Mesenchymal stem cell (in vitro differentiated cells and primary cell): Measurements from ENCODE around the gene PCDHGA1.
"Not testable (repeated sequence)": the region's sequence is repeated elsewhere in the genome, so short reads cannot be mapped to it uniquely, and the experiment has no call there.

Experiments used
- DNase-seq: peaks from one replicate; pipeline ENCODE4 v3.0.0-alpha.2; 2013
- H2AFZ ChIP-seq: one replicate; pipeline ENCODE4 v1.6.1; 2013; ENCODE audit warnings: low read depth, mild to moderate bottlenecking, control low read depth, inconsistent platforms, low read length, moderate library complexity
- H2AK5ac ChIP-seq: 2 replicates; pipeline ENCODE4 v1.6.1; 2013; ENCODE audit warnings: low read length, moderate library complexity, mild to moderate bottlenecking, inconsistent platforms; ENCODE audit not compliant: severe bottlenecking
- H2BK120ac ChIP-seq: one replicate; pipeline ENCODE4 v1.6.1; 2013; ENCODE audit warnings: low read depth, mild to moderate bottlenecking, inconsistent platforms, low read length, moderate library complexity
- H2BK12ac ChIP-seq, 2 experiments: one replicate each; pipeline ENCODE4 v1.6.1; 2013; ENCODE audit warnings: inconsistent platforms in 2 of 2, low read length in 2 of 2, mild to moderate bottlenecking in 2 of 2, moderate library complexity in 2 of 2, control low read depth in 1 of 2
- H2BK15ac ChIP-seq: one replicate; pipeline ENCODE4 v1.6.1; 2013; ENCODE audit warnings: mild to moderate bottlenecking, low read depth, inconsistent platforms; ENCODE audit not compliant: poor library complexity, severe bottlenecking
- H2BK5ac ChIP-seq: 2 replicates; pipeline ENCODE4 v1.6.1; 2013; ENCODE audit warnings: low read depth, mild to moderate bottlenecking, low read length, control low read depth, inconsistent platforms; ENCODE audit not compliant: poor library complexity, severe bottlenecking
- H3K14ac ChIP-seq, 2 experiments: one replicate each; pipeline ENCODE4 v1.6.1; 2013; ENCODE audit warnings: inconsistent platforms in 2 of 2, low read length in 2 of 2, control low read depth in 1 of 2, mild to moderate bottlenecking in 1 of 2, moderate library complexity in 1 of 2
- H3K18ac ChIP-seq, 2 experiments: one replicate each; pipeline ENCODE4 v1.6.1; 2013; ENCODE audit warnings: inconsistent platforms in 2 of 2, low read length in 2 of 2, control low read depth in 1 of 2, low read depth in 1 of 2, mild to moderate bottlenecking in 1 of 2
- H3K23ac ChIP-seq, 2 experiments: one replicate each; pipeline ENCODE4 v1.6.1; 2013; ENCODE audit warnings: inconsistent platforms in 2 of 2, low read length in 2 of 2, mild to moderate bottlenecking in 2 of 2, moderate library complexity in 2 of 2, control low read depth in 1 of 2
- H3K27ac ChIP-seq: 2 replicates; pipeline ENCODE4 v1.5.1; 2013; ENCODE audit warnings: mild to moderate bottlenecking, moderate library complexity, low read length, control low read depth, inconsistent platforms; ENCODE audit not compliant: poor library complexity, severe bottlenecking
- H3K27me3 ChIP-seq, 2 experiments: 2 replicates each; pipeline versions ENCODE4 v1.6.1 to v1.7.0; 2013; ENCODE audit warnings: low read length in 2 of 2, mild to moderate bottlenecking in 2 of 2, moderate library complexity in 2 of 2, control low read depth in 1 of 2, inconsistent platforms in 1 of 2; ENCODE audit not compliant: control insufficient read depth in 1 of 2, insufficient read depth in 1 of 2
- H3K36me3 ChIP-seq, 2 experiments: 2 replicates each; pipeline versions ENCODE4 v1.6.1 to v1.7.0; 2013; ENCODE audit warnings: low read length in 2 of 2, control low read depth in 1 of 2, inconsistent platforms in 1 of 2, low read depth in 1 of 2, mild to moderate bottlenecking in 1 of 2; ENCODE audit not compliant: insufficient read depth in 2 of 2, control insufficient read depth in 1 of 2
- H3K4ac ChIP-seq, 2 experiments: one replicate each; pipeline ENCODE4 v1.6.1; 2013; ENCODE audit warnings: inconsistent platforms in 2 of 2, low read length in 2 of 2, mild to moderate bottlenecking in 2 of 2, moderate library complexity in 2 of 2, control low read depth in 1 of 2, low read depth in 1 of 2
- H3K4me1 ChIP-seq: 2 replicates; pipeline ENCODE4 v1.6.1; 2013; ENCODE audit warnings: low read depth, low read length, control low read depth; ENCODE audit not compliant: control insufficient read depth, insufficient read depth
- H3K4me2 ChIP-seq: 2 replicates; pipeline ENCODE4 v1.6.1; 2013; ENCODE audit warnings: low read length, mild to moderate bottlenecking, inconsistent platforms; ENCODE audit not compliant: poor library complexity, severe bottlenecking
- H3K4me3 ChIP-seq, 2 experiments: 2 replicates each; pipeline versions ENCODE4 v1.5.1 to v1.7.0; 2013; ENCODE audit warnings: low read length in 2 of 2, mild to moderate bottlenecking in 2 of 2, control low read depth in 1 of 2, low read depth in 1 of 2; ENCODE audit not compliant: insufficient read depth in 1 of 2
- H3K79me1 ChIP-seq: replicated peaks from 2 replicates; pipeline ENCODE4 v1.6.1; 2013; ENCODE audit warnings: mild to moderate bottlenecking, control low read depth, low read length, inconsistent platforms; ENCODE audit not compliant: poor library complexity, severe bottlenecking
- H3K9ac ChIP-seq: 2 replicates; pipeline ENCODE4 v1.7.0; 2013; ENCODE audit warnings: mild to moderate bottlenecking, low read length, moderate library complexity
- H3K9me3 ChIP-seq: 2 replicates; pipeline ENCODE4 v1.7.0; 2013; ENCODE audit warnings: mild to moderate bottlenecking, low read length; ENCODE audit not compliant: control insufficient read depth
- H4K8ac ChIP-seq: one replicate; pipeline ENCODE4 v1.6.1; 2013; ENCODE audit warnings: inconsistent platforms, mild to moderate bottlenecking, low read length, moderate library complexity
- H4K91ac ChIP-seq: one replicate; pipeline ENCODE4 v1.6.1; 2013; ENCODE audit warnings: mild to moderate bottlenecking, low read length, inconsistent platforms
- WGBS: methylation state at CpG from one replicate; pipeline ENCODE4 v1.1.7; 2013; ENCODE audit warnings: mixed read lengths; 5-methylcytosine and 5-hydroxymethylcytosine counted together

The PCDHGA1 gene

GRCh38 chr5:141374627-141375026, 44.3 kb downstream of the PCDHGA1 start:
- Histone ChIP-seq H3K23ac (no peak overlapping the region), H3K18ac (no peak overlapping the region), H2AFZ (no peak overlapping the region), H3K9me3 (peaks cover 60% of the 10 kb centered on the region), H3K14ac (no peak overlapping the region), H3K79me1 (no peaks in the 10 kb centered on the region), H3K27ac (no peak overlapping the region), H3K27me3 (peaks cover 0 to 13% of the 10 kb centered on the region in 2 experiments), H2BK5ac (no peak overlapping the region), H2BK12ac (no peak overlapping the region), H3K4me2 (no peak overlapping the region), H2BK15ac (no peak overlapping the region), H3K4me1 (no peaks in the 10 kb centered on the region), H4K91ac (no peak overlapping the region), H2AK5ac (no peak overlapping the region), H3K4ac (no peak overlapping the region), H3K4me3 (peak overlapping the region in 1 of 2 experiments; percentile 75), H4K8ac (no peak overlapping the region), H3K9ac (no peak overlapping the region), H3K36me3 (peaks cover 0 to 8% of the 10 kb centered on the region in 2 experiments), H2BK120ac (no peak overlapping the region)
- no peak for DNase-seq
- WGBS: 91% methylated on average over 14 of the region's 14 CpGs

DNA sequence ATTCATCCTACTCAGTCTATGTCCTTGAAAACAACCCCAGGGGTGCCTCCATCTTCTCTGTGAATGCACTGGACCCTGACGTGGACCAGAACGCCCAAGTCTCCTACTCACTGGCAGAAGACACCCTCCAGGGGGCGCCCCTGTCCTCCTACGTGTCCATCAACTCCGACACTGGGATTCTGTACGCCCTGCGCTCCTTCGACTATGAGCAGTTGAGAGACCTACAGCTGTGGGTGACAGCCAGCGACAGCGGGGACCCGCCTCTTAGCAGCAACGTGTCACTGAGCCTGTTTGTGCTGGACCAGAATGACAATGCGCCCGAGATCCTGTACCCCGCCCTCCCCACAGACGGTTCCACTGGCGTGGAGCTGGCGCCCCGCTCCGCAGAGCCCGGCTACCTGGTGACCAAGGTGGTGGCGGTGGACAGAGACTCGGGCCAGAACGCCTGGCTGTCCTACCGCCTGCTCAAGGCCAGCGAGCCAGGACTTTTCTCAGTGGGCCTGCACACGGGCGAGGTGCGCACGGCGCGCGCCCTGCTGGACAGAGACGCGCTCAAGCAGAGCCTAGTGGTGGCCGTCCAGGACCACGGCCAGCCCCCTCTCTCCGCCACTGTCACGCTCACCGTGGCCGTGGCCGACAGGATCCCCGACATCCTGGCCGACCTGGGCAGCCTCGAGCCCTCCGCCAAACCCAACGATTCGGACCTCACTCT, 45.3 kb downstream of the PCDHGA1 start:
- Histone ChIP-seq H3K27me3 (peaks cover 0 to 13% of the 10 kb centered on the region in 2 experiments), H3K9me3 (peaks cover 57% of the 10 kb centered on the region)
- H3K14ac ChIP-seq, H2AFZ ChIP-seq, DNase-seq, H3K4me3 ChIP-seq, H3K79me1 ChIP-seq, H4K8ac ChIP-seq, H2BK12ac ChIP-seq, H3K4me1 ChIP-seq, H3K9ac ChIP-seq, H3K27ac ChIP-seq, H4K91ac ChIP-seq, H3K18ac ChIP-seq, H2BK5ac ChIP-seq, H3K36me3 ChIP-seq, H3K4ac ChIP-seq, H3K4me2 ChIP-seq, H2AK5ac ChIP-seq, H3K23ac ChIP-seq, H2BK15ac ChIP-seq, H2BK120ac ChIP-seq: not testable (repeated sequence)
- 94% methylated on average over 35 of the region's 48 CpGs for WGBS

DNA sequence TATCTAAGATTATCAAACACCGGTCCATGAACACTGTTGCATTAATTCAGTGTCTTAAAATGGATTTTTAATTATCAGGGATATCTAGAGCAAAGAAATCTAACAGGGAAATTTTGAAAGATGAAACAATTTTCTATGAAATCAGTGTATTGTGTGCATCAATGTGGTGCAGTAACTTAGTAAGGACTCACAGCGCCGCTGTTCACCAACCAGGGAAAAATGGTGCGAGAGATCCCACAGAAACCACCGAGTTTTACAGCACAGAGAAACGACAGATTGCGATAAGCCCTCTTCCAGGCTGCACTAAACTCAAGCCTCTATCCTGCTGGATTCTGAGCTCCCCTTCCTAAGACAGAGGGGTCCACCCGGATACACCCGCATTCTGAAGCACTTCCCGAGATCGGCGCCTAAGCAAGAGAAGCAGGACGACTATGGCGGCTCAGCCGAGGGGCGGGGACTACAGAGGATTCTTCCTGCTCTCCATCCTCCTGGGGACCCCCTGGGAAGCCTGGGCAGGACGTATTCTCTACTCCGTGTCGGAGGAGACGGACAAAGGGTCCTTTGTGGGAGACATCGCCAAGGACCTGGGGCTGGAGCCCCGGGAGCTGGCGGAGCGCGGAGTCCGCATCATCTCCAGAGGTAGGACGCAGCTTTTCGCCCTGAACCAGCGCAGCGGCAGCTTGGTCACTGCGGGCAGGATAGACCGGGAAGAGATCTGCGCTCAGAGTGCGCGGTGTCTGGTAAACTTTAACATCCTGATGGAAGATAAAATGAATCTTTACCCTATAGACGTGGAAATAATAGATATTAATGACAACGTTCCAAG, 52.4 kb downstream of the PCDHGA1 start, which contains the start of gene PCDHGA7:
Gene PCDHGA7, plus strand, starts transcription at position 274 of the 826 bp plus-strand sequence. Its CDS starts 158 bp downstream, at position 432.
- no peak for DNase-seq
- no peak within 1 kb of the TSS for H4K8ac ChIP-seq
- no peak within 1 kb of the TSS for H3K14ac ChIP-seq
- no peaks in the 10 kb centered on the region for H3K4me1 ChIP-seq
- no peak within 1 kb of the TSS for H3K4ac ChIP-seq
- peaks cover 33% of the 10 kb centered on the region for H3K9me3 ChIP-seq
- no peaks in the 10 kb centered on the region for H3K36me3 ChIP-seq
- peak within 1 kb of the TSS in 1 of 2 experiments; percentile 77 for H3K4me3 ChIP-seq
- peak within 1 kb of the TSS; percentile 67 for H3K9ac ChIP-seq
- no peak within 1 kb of the TSS for H2AK5ac ChIP-seq
- no peak within 1 kb of the TSS for H3K27ac ChIP-seq
- WGBS: 95% methylated on average over 37 of the region's 37 CpGs
- no peaks in the 10 kb centered on the region for H3K79me1 ChIP-seq
- H2BK120ac ChIP-seq: no peak within 1 kb of the TSS
- H3K4me2 ChIP-seq: no peak within 1 kb of the TSS
- no peak within 1 kb of the TSS for H3K18ac ChIP-seq
- H2BK15ac ChIP-seq: no peak within 1 kb of the TSS
- H4K91ac ChIP-seq: no peak within 1 kb of the TSS
- H2AFZ ChIP-seq: no peak within 1 kb of the TSS
- no peak within 1 kb of the TSS for H3K23ac ChIP-seq
- H2BK12ac ChIP-seq: no peak within 1 kb of the TSS
- no peak within 1 kb of the TSS for H2BK5ac ChIP-seq
- no peaks in the 10 kb centered on the region for H3K27me3 ChIP-seq

DNA sequence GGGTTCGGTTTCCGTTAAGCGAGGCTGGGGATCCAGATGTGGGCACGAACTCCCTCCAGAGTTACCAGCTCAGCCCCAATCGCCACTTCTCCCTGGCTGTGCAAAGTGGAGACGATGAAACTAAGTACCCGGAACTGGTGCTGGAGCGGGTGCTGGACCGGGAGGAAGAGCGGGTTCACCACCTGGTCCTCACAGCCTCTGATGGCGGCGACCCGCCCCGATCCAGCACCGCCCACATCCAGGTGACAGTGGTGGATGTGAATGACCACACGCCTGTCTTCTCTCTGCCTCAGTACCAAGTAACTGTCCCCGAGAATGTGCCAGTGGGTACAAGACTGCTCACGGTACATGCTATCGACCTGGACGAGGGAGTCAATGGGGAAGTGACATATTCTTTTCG, 53.0 kb downstream of the PCDHGA1 start:
- Histone ChIP-seq H4K8ac (no peak overlapping the region), H3K18ac (no peak overlapping the region), H2BK12ac (no peak overlapping the region), H4K91ac (no peak overlapping the region), H3K4me3 (peak overlapping the region in 1 of 2 experiments; percentile 77), H3K36me3 (no peaks in the 10 kb centered on the region), H3K4me2 (no peak overlapping the region), H3K27ac (no peak overlapping the region), H3K4me1 (no peaks in the 10 kb centered on the region), H3K9ac (no peak overlapping the region), H3K27me3 (no peaks in the 10 kb centered on the region), H2BK15ac (no peak overlapping the region), H3K23ac (no peak overlapping the region), H2BK120ac (no peak overlapping the region), H3K79me1 (peaks cover 2% of the 10 kb centered on the region), H2AFZ (no peak overlapping the region), H3K9me3 (peaks cover 33% of the 10 kb centered on the region), H3K14ac (no peak overlapping the region), H2BK5ac (no peak overlapping the region), H2AK5ac (no peak overlapping the region), H3K4ac (no peak overlapping the region)
- no peak for DNase-seq
- WGBS: 96% methylated on average over 20 of the region's 21 CpGs
